ENCODE data around the gene SRSF8.
"Not testable (repeated sequence)": the region's sequence is repeated elsewhere in the genome, so short reads cannot be mapped to it uniquely, and the experiment has no call there.

DNA sequence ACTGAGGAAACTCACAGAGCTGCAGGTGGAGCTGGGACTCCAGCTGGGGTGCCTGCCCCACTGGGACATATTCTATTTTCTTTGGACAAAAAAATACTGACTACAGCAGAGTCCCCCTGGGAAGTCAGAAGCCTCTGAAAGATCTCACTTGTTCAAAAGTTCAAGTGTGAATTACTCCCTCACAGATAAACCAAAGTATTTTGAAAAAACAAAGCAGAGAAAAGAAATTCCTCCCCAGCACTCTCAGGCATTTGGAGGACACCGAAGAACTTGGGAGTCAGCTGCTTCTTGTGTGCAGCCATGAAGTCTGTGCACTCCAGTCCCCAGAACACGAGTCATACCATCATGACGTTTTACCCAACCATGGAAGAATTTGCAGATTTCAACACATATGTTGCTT, 17.6 kb upstream of the SRSF8 start, which contains the start of gene KDM4F:
- TF ChIP-seq, protein P1, sequence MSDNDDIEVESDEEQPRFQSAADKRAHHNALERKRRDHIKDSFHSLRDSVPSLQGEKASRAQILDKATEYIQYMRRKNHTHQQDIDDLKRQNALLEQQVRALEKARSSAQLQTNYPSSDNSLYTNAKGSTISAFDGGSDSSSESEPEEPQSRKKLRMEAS (IDR thresholded peaks at IDR 0.05; ENCODE audit: low read depth), result not testable (repeated sequence)
- TF ChIP-seq CTCF (IDR thresholded peaks at IDR 0.05); SMC3 (IDR thresholded peaks at IDR 0.05; ENCODE audit: low read depth, low read length); JUND (IDR thresholded peaks at IDR 0.05); TEAD4 (IDR thresholded peaks at IDR 0.05; ENCODE audit: borderline replicate concordance, insufficient read depth): not testable (repeated sequence)

Data from SK-N-SH (cell line).